Activated CD4-positive, CD25-positive, alpha-beta regulatory T cell treated with anti-CD3 and anti-CD28 coated beads, Interleukin-2, amount 50 U/mL, for 16 hours (primary cell): Measurements from ENCODE around the gene RALGAPB.

Source experiments
- DNase-seq: peaks from one replicate; pipeline ENCODE4 v3.0.0-alpha.2; 2020; ENCODE audit warnings: low read depth, low spot score

Gene RALGAPB

DNA sequence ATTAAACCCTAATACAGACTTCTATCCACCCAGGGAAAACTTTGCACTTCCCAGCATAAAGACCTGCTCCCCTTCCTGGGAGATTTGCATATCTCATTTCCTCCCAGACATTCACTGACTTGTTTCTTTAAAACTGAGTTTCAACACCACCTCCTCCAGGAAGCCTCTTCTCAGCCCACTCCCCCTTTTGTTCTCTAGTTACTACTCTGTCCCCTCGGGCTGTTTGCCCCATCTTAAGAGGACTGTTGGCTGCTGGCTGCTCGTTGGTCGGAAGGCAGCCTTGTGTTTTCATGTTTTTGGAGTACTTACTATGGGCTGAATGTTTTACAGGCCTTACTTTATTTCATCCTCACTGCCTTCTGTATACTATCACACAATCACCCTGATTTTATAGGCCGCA, 135.5 kb downstream of the RALGAPB start:
- no peak for DNase-seq

DNA sequence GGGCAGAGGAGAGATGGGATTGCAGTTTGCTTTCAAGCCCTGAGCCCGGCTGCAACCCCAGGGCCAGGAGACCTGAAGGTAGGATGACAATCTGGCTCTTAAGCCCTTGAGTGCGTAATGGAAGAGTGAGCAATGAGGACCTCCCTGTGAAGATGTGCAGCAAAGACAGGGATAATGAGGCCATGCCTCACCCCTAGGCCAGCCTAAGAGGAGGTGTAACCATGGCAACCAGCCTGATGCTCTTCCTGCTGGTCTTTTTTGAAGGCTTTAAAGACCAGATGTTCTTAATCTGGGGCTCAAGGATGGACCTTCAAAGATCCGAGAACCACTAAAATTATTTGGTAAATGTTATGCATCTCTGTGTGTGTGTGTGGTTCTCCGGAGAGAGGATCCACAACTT, 137.2 kb downstream of the RALGAPB start:
- DNase-seq, result no peak

DNA sequence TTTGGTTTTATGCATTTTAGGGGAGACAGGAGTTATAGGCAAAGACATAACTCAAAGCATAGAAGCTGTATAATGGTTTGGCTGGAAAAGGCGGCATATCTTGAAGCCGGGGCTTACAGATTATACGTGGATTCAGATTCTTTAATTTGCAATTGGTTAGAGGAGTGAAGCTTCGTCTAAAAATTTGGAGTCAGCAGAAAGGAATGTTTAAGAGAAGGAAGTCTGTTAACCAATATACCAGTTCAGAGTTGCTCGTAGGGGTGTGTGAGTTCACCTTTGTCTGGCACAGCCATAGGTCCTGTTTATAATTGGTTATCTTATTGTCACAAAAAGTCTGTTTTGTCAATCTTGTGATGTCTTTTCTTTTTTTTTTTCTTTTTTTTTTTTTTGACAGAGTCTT, 137.9 kb downstream of the RALGAPB start:
- DNase-seq, result no peak

- DNase-seq, result no peak
Measured at GRCh38 chr20:38612751-38613515, 140.3 kb downstream of the RALGAPB start.

DNA sequence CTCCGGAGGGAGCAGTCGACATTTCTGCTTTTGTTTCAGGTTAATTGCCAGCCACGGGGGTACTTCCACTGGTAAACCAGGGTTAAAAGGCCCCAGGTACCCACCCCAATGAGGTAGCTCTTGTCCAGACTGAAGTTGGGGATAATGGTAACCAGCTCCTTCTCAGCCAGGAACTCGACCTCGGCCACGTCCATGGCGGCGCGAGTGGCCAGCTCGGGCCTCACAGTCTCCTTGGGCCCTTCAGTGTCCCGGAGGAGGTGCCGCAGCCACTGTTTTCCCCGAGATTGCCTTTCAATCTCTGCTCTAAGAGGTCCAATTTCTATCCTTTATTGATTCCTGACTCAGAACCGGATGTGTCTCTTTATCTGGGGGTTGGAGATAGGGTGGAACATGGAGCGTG, 142.6 kb downstream of the RALGAPB start:
- DNase-seq, result no peak

DNA sequence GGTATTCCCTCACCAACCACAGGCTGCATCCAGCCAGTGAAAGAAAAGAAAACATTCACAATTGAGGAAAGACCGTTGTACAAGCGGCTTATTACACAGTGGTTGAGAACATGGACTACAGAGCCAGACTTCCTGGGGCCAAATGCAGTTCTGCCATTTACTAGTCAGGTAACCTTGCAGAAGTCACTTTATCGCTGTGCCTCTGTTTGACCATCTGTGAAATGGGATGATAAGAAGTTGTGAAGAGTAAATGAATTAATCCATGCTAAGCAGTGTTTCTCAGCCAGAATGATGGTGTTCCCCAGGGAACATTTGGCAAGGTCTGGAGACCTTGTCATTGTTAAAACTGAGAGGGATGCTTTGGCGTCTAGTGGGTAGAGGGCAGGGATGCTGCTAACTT, 143.8 kb downstream of the RALGAPB start:
- DNase-seq, result no peak

DNA sequence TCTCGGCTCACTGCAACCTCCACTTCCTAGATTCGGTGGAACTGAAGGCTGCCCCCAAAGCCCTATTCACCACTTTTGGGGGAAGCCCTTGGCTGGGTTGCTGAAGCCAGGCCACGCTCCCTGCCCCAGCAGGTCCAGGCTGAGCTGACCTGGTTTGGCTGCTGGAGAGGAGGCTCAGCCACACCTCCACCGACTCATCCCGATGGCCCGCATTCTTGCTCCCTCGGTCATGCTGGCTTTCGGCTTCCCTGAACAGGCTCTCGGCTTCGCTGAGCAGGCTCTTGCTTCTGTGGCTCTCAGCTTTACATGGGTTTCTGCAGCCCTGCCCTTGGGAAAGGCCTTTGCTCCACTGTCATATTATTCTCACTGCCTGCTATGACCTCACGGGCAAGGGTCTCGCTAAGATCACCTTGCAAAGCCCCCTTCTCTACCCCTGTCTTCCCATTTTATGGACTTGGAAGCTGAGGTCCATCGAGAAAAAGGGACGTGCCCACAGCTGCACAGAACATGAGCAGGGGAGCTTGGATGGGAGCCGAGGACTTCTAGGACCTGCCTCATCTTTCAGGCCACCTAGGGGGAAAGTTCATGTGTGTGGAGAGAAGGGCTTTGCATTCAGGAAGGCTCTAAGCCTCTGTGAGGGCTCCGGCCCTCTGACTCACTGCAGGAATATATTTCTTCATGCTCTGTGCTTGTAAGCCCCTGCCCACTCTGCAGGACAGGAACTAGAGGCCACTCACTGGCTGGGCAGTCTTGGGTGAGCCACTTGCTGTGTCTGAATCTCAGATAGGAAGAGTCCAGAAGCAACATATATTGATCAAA, 144.6 kb downstream of the RALGAPB start:
- no peak for DNase-seq

DNA sequence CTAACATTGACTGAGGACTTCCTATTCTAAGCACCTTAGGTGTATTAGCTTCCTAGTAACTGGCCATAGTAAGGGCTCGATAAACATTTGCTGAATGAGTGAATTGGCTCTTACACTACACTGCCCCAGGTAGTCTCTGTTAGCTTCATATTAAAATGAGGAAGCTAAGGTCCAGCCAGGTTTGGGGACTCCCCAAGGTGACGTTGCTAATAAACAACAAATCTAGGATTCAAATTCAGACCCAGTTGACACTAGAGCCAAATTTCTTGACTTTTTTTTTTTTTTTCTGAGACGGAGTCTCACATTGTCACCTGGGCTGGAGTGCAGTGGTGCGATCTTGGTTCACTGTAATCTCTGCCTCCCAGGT, 145.2 kb downstream of the RALGAPB start:
- no peak for DNase-seq

DNA sequence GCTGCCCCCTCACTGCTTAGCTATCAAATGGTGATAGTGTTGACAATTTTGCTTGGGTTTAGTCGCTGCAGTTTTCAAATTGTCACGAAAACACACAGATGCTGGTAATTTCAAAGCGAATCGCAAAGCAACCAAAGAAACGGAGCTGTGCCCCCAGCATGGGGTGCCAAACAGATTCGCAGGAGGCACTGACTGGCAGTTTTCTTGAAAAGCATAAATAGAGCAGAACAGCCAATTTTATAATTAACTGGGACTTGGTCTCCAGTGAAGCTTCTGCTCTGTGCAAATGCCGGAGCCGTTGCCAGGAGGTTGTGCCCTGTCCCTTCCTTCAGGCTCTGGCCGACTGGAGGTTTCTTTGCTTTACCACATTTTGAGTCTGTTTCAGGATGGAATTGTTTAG, 147.8 kb downstream of the RALGAPB start:
- no peak for DNase-seq

DNA sequence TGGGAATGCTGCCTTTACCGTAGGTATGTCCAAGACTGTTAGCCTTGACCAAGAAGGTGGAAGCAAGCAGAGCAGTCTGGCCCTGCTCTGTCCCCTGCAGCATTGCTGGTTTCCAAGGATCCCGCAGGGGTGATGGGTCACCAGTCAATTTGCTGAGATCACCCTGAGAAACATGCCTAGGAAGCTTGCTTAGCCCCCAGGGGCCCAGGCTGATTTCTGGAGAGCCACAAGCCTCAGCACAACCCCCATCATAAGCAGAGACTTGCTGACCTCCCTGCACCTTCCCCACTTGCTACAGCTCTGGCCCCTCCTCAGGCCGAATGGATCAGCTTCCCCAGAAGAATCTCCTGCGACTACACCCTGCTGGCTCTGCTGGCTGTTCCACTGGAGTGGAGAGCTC, 150.4 kb downstream of the RALGAPB start:
- DNase-seq, result no peak

DNA sequence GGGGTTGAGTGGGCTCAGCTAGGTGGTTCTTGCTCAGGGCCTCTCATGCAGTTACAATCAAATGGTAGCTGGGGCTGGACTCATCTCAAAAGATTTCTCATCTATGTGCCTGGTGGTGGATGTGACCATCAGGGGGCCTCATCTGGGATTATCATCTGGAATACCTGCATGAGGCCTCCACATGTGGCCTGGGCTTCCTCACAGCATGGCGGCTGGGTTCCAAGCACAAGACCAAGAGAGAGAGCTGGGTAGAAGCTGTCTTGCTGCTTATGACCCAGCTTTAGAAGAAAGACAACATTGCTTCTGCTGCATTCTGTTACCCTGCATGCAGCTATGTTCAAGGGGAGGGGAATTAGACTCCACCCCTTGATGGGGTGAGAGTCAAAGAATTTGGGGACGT, 151.4 kb downstream of the RALGAPB start:
- DNase-seq, result no peak

DNA sequence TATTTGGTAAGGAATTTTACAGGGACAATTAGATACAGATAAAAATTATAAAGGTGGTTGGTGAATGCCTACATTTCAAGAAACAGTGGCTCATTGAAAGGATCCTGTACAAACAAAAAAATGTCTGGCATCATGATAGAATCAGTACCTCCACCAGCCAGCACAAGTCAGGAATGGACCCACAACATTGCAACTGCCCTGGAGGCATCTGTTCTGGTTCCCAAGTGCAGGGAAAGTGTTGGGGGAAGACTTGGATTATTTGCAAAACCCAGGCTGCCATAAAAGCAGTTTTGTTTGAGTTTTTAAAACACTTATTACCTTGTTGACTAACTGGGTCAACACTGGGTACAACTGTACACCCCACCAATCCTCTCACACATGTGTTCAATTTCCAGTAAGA, 153.3 kb downstream of the RALGAPB start:
- DNase-seq, result no peak

DNA sequence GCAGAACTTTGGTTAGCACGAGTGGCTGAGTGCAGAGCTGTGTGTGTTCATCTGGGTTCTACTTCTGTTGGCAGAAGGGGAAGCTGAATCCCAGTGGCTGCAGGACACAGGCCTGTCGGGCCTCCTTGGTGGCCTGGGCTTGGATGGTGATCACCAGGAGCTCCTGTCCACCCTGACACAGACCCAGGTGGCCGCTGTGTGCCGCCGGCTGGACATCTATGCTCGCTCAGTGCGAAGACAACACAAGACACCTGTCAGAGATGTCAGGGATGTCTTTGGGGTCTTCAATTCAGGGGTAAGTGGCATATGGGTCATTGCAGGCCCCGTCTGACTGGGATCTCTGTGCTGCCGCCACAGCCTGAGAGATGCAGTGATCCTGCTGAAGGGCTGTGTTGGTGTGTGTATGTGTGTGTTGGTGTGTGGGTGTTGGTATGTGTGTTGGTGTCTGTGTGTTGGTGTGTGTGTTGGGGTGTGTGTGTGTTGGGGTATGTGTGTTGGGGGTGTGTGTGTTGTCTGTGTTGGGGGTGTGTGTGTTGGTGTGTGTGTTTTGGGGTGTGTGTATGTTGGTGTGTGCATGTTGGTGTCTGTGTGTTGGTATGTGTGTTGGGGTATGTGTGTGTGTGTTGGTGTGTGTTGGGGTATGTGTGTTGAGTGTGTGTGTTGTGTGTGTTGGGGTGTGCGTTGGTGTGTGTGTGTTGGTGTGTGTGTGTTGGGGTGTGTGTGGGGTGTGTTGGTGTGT, 154.4 kb downstream of the RALGAPB start:
- DNase-seq, result no peak
